ENCODE measurements around the gene GFRA1. TPM values are rescaled to one million over a fixed set of nuclear protein-coding genes. Genes with fewer than 3 reads are reported as not detected.

The GFRA1 gene
- total RNA-seq, 1 experiment from 2014 or later = 0.30 TPM

DNA sequence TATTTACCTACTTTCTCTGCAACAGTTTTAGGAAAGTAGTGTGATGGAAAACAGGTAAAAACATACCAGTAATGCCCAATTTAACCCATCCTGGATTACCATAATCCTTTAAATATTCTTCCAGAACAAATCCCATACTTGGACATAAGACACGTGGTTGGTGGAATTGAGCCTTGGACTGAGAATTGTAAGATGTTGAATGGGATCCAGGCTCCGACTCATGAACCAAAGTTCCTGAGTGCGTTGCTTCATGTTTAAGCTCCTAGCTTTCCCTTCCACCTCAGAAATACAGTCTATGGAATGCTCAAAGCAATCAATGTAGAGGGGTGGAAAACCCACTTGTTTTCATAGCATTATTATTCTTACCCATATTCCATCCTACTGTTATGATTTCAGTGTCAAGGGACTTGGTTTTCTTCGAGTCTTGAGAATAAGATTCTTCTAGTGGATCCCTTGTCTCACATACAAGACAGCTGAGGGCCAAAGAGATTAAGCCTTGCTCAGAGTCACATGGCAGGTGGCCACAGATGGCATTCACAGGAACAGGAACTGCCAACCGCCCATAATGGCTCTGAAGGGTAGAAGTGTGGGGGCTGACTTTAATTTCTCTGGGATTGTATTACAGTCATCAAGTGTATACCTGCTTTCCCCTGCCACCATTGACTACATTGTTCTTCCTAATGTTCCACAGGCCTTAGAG, 171.2 kb downstream of the GFRA1 start:
- DNase-seq (ENCODE audit: low read depth, low spot score) = no peak
- ChIA-PET CTCF (no interaction called here), POLR2A (no interaction called here)

DNA sequence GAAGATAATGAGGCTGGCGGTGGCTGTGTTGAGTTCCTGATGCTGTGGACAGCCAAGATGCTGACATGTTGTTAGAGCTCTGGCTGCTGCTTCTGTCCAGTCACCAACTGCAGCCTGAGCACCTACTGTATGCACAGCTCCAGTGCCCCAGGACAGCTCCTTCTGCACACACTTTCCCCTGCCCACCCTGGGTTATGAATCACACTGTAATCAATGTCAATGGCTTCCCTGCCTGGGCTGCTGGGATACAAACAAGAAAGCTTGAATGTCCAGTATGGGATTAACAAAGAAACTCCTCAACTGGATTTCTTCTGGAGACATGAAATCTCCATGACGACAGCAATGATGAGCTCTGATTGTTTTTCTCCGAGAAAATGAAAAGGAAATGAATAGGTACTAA, 172.0 kb downstream of the GFRA1 start:
- no peak overlapping the region for H3K4me2 ChIP-seq (ENCODE audit: low read length)
- RAD21 ChIA-PET (ENCODE audit: low non-redundant PET in 1 of 2, low total read pairs in 2 of 2, uncharacterized antibody in 2 of 2, unreplicated experiment in 2 of 2) = no interaction called here

More for the DNA sequence above, 171.2 kb downstream of the GFRA1 start:
- Histone ChIP-seq H4K20me1 (ENCODE audit: insufficient read depth) (no peaks in the 10 kb centered on the region), H3K36me3 (ENCODE audit: control insufficient read depth in 1 of 2, insufficient read depth in 2 of 2, low read length in 2 of 2) (no peaks in the 10 kb centered on the region), H3K27ac (ENCODE audit: low read depth, low read length) (no peak overlapping the region), H3K27me3 (ENCODE audit: insufficient read depth, low read length) (peaks cover 82% of the 10 kb centered on the region), H3K4me3 (replicated peaks in 1 of 2; ENCODE audit: low read depth in 1 of 2, low read length in 2 of 2) (no peak overlapping the region), H3K9ac (ENCODE audit: low read length) (no peak overlapping the region), H3K9me2 (ENCODE audit: insufficient read depth) (no peaks in the 10 kb centered on the region), H3K79me2 (ENCODE audit: insufficient read depth, low read length) (no peaks in the 10 kb centered on the region), H2AFZ (ENCODE audit: low read depth, low read length, poor library complexity, severe bottlenecking) (no peak overlapping the region), H3K4me2 (ENCODE audit: low read length) (no peak overlapping the region), H3K4me1 (ENCODE audit: control insufficient read depth in 1 of 2, insufficient read depth in 2 of 2, low read length in 2 of 2) (no peaks in the 10 kb centered on the region), H3K9me3 (ENCODE audit: control insufficient read depth in 1 of 2, insufficient read depth in 1 of 2, low read depth in 1 of 2, low read length in 2 of 2) (no peaks in the 10 kb centered on the region)
- no TSS peak for BruUV-seq (replicated peaks)
- RAD21 ChIA-PET (ENCODE audit: low non-redundant PET in 1 of 2, low total read pairs in 2 of 2, uncharacterized antibody in 2 of 2, unreplicated experiment in 2 of 2) = no interaction called here
- intact Hi-C loops (cut with micrococcal nuclease) = no loop called here
- ATAC-seq = no peak
- TF ChIP-seq TCF7L2 (IDR thresholded peaks at IDR 0.05; ENCODE audit: borderline replicate concordance, extremely low read depth, insufficient read depth, insufficient read length) (no peak), EZH2phosphoT487 (IDR thresholded peaks at IDR 0.05; ENCODE audit: borderline replicate concordance) (no peak), ZNF274 (IDR thresholded peaks at IDR 0.05; ENCODE audit: low read depth, low read length) (no peak), SIN3A (IDR thresholded peaks at IDR 0.05; ENCODE audit: low read depth) (no peak), SP1 (IDR thresholded peaks at IDR 0.05; ENCODE audit: low read depth) (no peak), SRF (IDR thresholded peaks at IDR 0.05; ENCODE audit: low read depth) (no peak), YY1 (IDR thresholded peaks at IDR 0.05; ENCODE audit: extremely low read depth, insufficient replicate concordance, low read depth, low read length) (no peak), ZFX (IDR thresholded peaks at IDR 0.05) (no peak), EZH2 (IDR thresholded peaks at IDR 0.05) (no peak), CBX3 (IDR thresholded peaks at IDR 0.05; ENCODE audit: low read depth) (no peak)
- TF ChIP-seq, protein P1, sequence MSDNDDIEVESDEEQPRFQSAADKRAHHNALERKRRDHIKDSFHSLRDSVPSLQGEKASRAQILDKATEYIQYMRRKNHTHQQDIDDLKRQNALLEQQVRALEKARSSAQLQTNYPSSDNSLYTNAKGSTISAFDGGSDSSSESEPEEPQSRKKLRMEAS (IDR thresholded peaks at IDR 0.05) = no peak

More for the DNA sequence above, 172.0 kb downstream of the GFRA1 start:
- Histone ChIP-seq H4K20me1 (ENCODE audit: insufficient read depth) (no peaks in the 10 kb centered on the region), H3K9me2 (ENCODE audit: insufficient read depth) (no peaks in the 10 kb centered on the region), H3K79me2 (ENCODE audit: insufficient read depth, low read length) (no peaks in the 10 kb centered on the region), H3K9ac (ENCODE audit: low read length) (no peak overlapping the region), H2AFZ (ENCODE audit: low read depth, low read length, poor library complexity, severe bottlenecking) (no peak overlapping the region), H3K27ac (ENCODE audit: low read depth, low read length) (no peak overlapping the region), H3K27me3 (ENCODE audit: insufficient read depth, low read length) (peaks cover 83% of the 10 kb centered on the region), H3K9me3 (ENCODE audit: control insufficient read depth in 1 of 2, insufficient read depth in 1 of 2, low read depth in 1 of 2, low read length in 2 of 2) (no peaks in the 10 kb centered on the region), H3K36me3 (ENCODE audit: control insufficient read depth in 1 of 2, insufficient read depth in 2 of 2, low read length in 2 of 2) (no peaks in the 10 kb centered on the region), H3K4me3 (replicated peaks in 1 of 2; ENCODE audit: low read depth in 1 of 2, low read length in 2 of 2) (no peak overlapping the region), H3K4me1 (ENCODE audit: control insufficient read depth in 1 of 2, insufficient read depth in 2 of 2, low read length in 2 of 2) (no peaks in the 10 kb centered on the region)
- no peak for ATAC-seq
- no TSS peak for BruUV-seq (replicated peaks)
- intact Hi-C loops (cut with micrococcal nuclease) = no loop called here
- DNase-seq (ENCODE audit: low read depth, low spot score) = no peak
- TF ChIP-seq POLR2AphosphoS5 (IDR thresholded peaks at IDR 0.05; ENCODE audit: low read depth, low read length) (no peak), EZH2 (IDR thresholded peaks at IDR 0.05) (no peak), YY1 (IDR thresholded peaks at IDR 0.05; ENCODE audit: extremely low read depth, insufficient replicate concordance, low read depth, low read length) (no peak)
- TF ChIP-seq, protein P2, sequence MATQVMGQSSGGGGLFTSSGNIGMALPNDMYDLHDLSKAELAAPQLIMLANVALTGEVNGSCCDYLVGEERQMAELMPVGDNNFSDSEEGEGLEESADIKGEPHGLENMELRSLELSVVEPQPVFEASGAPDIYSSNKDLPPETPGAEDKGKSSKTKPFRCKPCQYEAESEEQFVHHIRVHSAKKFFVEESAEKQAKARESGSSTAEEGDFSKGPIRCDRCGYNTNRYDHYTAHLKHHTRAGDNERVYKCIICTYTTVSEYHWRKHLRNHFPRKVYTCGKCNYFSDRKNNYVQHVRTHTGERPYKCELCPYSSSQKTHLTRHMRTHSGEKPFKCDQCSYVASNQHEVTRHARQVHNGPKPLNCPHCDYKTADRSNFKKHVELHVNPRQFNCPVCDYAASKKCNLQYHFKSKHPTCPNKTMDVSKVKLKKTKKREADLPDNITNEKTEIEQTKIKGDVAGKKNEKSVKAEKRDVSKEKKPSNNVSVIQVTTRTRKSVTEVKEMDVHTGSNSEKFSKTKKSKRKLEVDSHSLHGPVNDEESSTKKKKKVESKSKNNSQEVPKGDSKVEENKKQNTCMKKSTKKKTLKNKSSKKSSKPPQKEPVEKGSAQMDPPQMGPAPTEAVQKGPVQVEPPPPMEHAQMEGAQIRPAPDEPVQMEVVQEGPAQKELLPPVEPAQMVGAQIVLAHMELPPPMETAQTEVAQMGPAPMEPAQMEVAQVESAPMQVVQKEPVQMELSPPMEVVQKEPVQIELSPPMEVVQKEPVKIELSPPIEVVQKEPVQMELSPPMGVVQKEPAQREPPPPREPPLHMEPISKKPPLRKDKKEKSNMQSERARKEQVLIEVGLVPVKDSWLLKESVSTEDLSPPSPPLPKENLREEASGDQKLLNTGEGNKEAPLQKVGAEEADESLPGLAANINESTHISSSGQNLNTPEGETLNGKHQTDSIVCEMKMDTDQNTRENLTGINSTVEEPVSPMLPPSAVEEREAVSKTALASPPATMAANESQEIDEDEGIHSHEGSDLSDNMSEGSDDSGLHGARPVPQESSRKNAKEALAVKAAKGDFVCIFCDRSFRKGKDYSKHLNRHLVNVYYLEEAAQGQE (IDR thresholded peaks at IDR 0.05; ENCODE audit: low read depth) = no peak
- TF ChIP-seq, protein P1 (IDR thresholded peaks at IDR 0.05) = no peak
- TF ChIP-seq, protein P3, sequence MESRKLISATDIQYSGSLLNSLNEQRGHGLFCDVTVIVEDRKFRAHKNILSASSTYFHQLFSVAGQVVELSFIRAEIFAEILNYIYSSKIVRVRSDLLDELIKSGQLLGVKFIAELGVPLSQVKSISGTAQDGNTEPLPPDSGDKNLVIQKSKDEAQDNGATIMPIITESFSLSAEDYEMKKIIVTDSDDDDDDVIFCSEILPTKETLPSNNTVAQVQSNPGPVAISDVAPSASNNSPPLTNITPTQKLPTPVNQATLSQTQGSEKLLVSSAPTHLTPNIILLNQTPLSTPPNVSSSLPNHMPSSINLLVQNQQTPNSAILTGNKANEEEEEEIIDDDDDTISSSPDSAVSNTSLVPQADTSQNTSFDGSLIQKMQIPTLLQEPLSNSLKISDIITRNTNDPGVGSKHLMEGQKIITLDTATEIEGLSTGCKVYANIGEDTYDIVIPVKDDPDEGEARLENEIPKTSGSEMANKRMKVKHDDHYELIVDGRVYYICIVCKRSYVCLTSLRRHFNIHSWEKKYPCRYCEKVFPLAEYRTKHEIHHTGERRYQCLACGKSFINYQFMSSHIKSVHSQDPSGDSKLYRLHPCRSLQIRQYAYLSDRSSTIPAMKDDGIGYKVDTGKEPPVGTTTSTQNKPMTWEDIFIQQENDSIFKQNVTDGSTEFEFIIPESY (IDR thresholded peaks at IDR 0.05; ENCODE audit: extremely low read depth, insufficient replicate concordance, low read length) = no peak
- TF ChIP-seq, protein P4, sequence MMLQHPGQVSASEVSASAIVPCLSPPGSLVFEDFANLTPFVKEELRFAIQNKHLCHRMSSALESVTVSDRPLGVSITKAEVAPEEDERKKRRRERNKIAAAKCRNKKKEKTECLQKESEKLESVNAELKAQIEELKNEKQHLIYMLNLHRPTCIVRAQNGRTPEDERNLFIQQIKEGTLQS (IDR thresholded peaks at IDR 0.05) = no peak
- ChIA-PET POLR2A (no interaction called here), CTCF (no interaction called here)
